ENCODE results near the gene RYR2.

GRCh38 chr1:236992449-236992848 is 49.5 kb upstream of the RYR2 start:
- TF ChIP-seq, protein P1, sequence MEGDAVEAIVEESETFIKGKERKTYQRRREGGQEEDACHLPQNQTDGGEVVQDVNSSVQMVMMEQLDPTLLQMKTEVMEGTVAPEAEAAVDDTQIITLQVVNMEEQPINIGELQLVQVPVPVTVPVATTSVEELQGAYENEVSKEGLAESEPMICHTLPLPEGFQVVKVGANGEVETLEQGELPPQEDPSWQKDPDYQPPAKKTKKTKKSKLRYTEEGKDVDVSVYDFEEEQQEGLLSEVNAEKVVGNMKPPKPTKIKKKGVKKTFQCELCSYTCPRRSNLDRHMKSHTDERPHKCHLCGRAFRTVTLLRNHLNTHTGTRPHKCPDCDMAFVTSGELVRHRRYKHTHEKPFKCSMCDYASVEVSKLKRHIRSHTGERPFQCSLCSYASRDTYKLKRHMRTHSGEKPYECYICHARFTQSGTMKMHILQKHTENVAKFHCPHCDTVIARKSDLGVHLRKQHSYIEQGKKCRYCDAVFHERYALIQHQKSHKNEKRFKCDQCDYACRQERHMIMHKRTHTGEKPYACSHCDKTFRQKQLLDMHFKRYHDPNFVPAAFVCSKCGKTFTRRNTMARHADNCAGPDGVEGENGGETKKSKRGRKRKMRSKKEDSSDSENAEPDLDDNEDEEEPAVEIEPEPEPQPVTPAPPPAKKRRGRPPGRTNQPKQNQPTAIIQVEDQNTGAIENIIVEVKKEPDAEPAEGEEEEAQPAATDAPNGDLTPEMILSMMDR (IDR thresholded peaks at IDR 0.05), result no peak
- TF ChIP-seq POLR2AphosphoS5 (IDR thresholded peaks at IDR 0.05), result no peak

All from breast epithelium (tissue), 3 donors.